ENCODE results near the gene SPRYD4.
"Not testable (repeated sequence)": the region's sequence is repeated elsewhere in the genome, so short reads cannot be mapped to it uniquely, and the experiment has no call there.

Gene SPRYD4

DNA sequence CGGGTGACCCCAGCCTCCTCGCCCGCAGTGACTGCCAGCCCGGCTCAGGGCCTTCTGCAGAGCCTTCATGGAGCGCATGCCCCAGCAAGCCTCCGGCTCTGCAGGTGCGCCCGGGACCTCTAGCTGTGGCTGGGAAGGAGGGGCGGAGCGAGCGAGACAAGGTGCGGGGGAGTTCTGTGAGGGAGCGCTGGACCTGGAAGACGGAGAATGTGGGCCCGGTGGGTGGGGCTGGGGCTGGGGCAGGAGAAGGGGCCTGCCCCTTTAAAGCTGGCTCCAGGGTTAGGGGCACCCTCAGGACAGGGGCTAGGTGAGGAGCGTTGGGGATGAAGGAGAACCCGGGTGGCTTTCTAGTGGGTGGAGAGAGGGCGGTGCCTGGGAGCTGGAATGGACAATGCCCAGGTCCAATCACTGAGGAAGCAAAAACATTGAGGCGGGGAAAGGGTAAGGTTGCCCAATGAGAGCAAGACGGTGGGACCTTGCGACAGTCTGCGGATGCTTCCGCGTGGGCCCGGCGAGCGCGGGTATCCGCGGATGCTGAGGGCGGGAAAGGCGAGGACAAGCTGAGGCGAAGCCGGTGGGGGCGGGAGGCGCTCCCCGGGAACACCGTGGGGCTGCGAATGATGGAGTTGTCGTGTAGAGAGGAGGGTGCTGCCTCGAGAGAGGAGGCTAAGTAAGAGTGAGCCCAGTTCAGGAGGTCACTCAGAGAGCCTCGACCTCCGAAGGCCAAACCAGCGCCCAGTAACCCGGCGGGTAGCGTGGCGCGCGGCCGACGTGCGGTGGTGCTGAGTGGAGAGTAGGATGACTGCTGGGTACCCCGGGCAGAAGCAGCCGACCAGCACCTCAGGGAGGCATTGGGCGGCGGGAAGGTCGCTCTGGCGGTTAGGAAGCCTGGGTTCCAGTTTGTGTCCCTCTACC lies 19.9 kb downstream of the SPRYD4 start, which contains the start of gene GLS2:
GLS2 (minus strand) TSS at position 121 of the 915 bp plus-strand sequence; CDS start at position 78, 43 bp downstream.
- H3K27ac ChIP-seq: peak within 1 kb of the TSS; percentile 73
- 0 out of 2 replicates have a peak, but pooled peaks have one; percentile 34 for TF ChIP-seq ZFX (IDR thresholded peaks at IDR 0.05)
- TF ChIP-seq, protein P1, sequence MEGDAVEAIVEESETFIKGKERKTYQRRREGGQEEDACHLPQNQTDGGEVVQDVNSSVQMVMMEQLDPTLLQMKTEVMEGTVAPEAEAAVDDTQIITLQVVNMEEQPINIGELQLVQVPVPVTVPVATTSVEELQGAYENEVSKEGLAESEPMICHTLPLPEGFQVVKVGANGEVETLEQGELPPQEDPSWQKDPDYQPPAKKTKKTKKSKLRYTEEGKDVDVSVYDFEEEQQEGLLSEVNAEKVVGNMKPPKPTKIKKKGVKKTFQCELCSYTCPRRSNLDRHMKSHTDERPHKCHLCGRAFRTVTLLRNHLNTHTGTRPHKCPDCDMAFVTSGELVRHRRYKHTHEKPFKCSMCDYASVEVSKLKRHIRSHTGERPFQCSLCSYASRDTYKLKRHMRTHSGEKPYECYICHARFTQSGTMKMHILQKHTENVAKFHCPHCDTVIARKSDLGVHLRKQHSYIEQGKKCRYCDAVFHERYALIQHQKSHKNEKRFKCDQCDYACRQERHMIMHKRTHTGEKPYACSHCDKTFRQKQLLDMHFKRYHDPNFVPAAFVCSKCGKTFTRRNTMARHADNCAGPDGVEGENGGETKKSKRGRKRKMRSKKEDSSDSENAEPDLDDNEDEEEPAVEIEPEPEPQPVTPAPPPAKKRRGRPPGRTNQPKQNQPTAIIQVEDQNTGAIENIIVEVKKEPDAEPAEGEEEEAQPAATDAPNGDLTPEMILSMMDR (conservative IDR thresholded peaks at IDR 0.05): no peak

DNA sequence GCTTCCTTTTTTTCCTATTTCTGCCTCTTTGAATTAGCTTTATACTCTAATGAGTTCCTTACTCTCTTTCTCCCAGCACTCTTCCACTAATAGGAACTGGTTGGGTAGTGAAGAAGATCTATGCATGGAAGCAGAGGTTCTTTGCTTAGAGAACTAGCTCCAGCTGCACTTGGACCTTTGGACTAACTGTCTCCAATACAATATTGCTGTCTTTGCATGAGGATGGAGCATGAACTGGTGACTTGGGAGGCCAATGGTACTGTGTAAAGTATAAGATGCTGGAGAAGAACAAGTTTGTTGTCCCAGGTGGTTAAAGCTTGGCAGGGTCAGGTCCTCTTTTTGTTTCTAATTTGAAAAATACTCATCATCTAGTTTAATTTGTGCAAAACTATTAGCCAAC lies 22.0 kb downstream of the SPRYD4 start:
- H3K27ac ChIP-seq: no peak overlapping the region
- TF ChIP-seq ZFX (IDR thresholded peaks at IDR 0.05): no peak
- TF ChIP-seq, protein P1 (conservative IDR thresholded peaks at IDR 0.05): no peak

DNA sequence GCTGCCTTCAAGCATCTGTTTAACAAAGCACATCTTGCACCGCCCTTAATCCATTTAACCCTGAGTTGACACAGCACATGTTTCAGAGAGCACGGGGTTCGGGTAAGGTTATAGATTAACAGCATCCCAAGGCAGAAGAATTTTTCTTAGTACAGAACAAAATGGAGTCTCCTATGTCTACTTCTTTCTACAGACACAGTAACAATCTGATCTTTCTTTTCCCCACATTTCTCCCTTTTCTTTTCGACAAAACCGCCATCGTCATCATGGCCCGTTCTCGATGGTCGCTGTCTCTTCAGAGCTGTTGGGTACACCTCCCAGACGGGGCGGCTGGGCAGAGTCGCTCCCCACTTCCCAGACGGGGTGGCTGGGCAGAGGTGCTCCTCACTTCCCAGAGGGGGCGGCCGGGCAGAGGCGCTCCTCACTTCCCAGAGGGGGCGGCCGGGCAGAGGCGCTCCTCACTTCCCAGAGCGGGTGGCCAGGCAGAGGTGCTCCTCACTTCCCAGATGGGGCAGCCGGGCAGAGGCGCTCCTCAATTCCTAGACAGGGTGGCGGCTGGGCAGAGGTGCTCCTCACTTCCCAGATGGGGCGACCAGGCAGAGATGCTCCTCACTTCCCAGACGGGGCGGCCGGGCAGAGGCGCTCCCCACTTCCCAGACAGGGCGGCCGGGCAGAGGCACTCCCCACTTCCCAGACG lies 25.2 kb downstream of the SPRYD4 start:
- H3K27ac ChIP-seq: not testable (repeated sequence)

DNA sequence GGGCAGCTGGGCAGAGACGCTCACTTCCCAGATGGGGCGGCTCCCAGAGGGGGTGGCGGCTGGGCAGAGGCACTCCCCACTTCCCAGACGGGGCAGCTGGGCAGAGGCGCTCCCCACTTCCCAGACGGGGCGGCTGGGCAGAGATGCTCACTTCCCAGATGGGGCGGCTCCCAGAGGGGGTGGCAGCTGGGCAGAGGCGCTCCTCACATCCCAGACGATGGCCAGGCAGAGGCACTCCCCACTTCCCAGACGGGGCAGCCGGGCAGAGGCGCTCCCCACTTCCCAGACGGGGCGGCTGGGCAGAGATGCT lies 25.7 kb downstream of the SPRYD4 start:
- not testable (repeated sequence) for H3K27ac ChIP-seq

DNA sequence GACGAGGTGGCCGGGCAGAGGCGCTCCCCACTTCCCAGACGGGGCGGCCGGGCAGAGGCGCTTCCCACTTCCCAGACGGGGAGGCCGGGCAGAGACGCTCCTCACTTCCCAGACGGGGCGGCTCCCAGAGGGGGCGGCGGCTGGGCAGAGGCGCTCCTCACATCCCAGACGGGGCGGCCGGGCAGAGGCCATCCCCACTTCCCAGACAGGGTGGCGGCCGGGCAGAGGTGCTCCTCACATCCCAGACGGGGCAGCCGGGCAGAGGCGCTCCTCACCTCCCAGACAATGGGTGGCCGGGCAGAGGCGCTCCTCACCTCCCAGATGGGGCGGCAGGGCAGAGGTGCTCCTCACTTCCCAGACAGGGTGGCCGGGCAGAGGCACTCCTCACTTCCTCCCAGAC lies 26.1 kb downstream of the SPRYD4 start:
- H3K27ac ChIP-seq: not testable (repeated sequence)

DNA sequence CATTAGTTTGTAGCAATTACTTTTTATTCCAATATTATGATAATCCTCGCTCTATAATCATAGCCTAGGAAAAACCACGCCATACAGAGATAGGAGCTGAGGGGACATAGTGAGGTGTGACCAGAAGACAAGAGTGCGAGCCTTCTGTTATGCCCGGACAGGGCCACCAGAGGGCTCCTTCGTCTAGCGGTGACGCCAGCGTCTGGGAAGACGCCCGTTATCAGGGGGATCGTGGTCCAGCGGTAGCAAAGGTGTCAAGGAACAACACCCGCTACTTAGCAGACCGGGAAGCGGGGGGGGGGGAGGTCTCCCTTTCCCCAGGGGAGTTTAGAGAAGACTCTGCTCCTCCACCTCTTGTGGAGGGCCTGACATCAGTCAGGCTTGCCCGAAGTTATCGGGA lies 28.3 kb downstream of the SPRYD4 start:
- H3K27ac ChIP-seq: not testable (repeated sequence)
- TF ChIP-seq, protein P1 (conservative IDR thresholded peaks at IDR 0.05): peak; percentile 69

DNA sequence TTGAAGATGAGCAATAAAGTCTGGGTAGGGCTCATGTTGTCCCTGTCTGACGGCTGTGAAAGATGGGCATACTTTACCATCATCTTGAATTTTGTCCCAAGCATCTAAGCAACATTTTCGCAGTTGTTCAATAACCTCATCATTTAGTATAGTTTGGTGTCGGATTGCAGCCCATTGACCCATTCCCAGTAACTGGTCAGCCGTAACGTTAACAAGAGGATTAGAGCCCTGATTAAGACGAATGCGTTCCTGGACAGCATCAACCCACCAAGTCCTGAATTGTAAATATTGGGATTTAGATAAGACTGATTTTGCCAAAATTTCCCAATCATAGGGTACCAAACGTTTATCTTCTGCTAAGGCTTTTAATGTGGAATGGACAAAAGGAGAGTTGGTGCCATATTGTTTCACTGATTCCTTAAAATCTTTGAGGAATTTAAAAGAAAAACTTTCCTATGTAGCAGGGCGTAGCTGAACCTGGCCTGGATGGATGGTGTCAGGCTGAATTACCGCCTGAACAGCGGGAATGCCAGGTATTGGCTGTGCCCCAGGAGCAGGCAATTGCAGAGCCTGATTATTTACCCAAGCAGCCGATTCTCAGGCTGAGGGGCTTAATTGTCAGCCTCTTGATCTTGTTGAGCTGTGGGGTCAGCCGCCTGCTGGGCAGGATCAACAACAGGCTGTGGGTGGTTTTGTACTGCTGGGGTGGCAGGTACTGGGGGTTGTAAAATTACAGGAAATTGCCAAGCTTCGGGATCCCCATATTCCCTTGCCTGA lies 29.9 kb downstream of the SPRYD4 start:
- H3K27ac ChIP-seq: not testable (repeated sequence)

DNA sequence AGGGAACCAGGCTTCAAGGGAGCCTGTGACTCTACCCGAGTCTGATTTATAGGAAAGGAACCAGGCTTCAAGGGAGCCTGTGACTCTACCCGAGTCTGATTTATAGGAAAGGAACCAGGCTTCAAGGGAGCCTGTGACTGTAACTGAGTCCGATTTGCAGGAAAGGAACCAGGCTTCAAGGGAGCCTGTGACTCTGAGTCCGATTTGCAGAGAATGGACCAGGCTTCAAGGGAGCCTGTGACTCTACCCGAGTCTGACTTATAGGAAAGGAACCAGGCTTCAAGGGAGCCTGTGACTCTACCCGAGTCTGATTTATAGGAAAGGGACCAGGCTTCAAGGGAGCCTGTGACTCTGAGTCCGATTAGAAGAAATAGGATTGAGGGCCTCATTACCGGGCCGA lies 31.1 kb downstream of the SPRYD4 start:
- H3K27ac ChIP-seq: not testable (repeated sequence)

DNA sequence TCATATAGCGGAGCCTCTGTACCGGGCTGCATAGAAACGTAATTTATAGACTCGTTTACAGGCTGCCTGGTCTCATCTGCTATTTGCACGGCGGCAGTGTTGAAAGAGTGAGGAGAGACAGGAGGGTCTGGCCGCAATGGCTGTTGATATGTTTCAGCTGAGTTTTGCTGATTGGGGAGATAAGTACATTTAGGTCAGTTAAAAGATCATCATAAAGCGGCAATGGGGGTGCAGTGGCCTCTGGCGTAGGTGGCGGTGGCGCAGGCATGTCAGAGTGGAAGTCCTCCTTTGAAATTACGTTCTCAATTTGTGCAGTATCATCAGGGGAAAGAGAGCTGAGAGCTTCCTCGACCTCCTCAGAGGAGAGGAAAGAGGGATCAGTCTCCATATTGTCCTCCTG lies 31.5 kb downstream of the SPRYD4 start:
- H3K27ac ChIP-seq: not testable (repeated sequence)

DNA sequence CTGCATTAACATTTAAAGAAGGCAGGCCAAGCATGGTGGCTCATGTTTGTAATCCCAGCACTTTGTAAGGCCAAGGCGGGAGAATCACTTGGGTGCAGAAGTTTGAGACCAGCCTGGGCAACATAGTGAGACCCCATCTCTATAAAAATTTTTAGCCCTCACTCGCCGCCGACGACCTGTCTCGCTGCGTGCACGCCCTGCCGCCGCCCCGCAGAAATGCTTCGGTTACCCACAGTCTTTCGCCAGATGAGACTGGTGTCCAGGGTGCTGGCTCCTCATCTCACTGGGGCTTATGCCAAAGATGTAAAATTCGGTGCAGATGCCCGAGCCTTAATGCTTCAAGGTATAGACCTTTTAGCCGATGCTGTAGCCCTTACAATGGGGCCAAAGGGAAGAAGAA lies 42.4 kb downstream of the SPRYD4 start:
- no peak overlapping the region for H3K27ac ChIP-seq
- TF ChIP-seq, protein P1 (conservative IDR thresholded peaks at IDR 0.05): no peak
- no peak for TF ChIP-seq ZFX (IDR thresholded peaks at IDR 0.05)
